Hepatocyte (in vitro differentiated cells): Measurements from ENCODE around the gene RDM1. TPM values are rescaled to one million over a fixed set of nuclear protein-coding genes. Genes with fewer than 3 reads are reported as not detected.

Source experiments
- DNase-seq: peaks from one replicate; pipeline ENCODE4 v3.0.0-alpha.2; 2016; ENCODE audit warnings: low spot score
- H2AFZ ChIP-seq: fragments of 200-600 bp; sonication (generic); 2 replicates; pipeline ENCODE4 v1.6.0; 2016; ENCODE audit warnings: antibody characterized with exemption, mild to moderate bottlenecking
- H3K27ac ChIP-seq: fragments of 200-600 bp; sonication (generic); 2 replicates; pipeline ENCODE4 v1.5.1; 2016; ENCODE audit warnings: mild to moderate bottlenecking
- H3K27me3 ChIP-seq: fragments of 200-600 bp; sonication (generic); 2 replicates; pipeline ENCODE4 v1.6.1; 2016
- H3K36me3 ChIP-seq: fragments of 200-600 bp; sonication (generic); replicated peaks from 2 replicates; pipeline ENCODE4 v1.5.1; 2016; ENCODE audit warnings: low read depth; ENCODE audit not compliant: insufficient read depth
- H3K4me1 ChIP-seq: fragments of 200-600 bp; sonication (generic); 2 replicates; pipeline ENCODE4 v1.5.1; 2016; ENCODE audit warnings: mild to moderate bottlenecking, moderate library complexity; ENCODE audit not compliant: insufficient read depth
- H3K4me2 ChIP-seq: fragments of 200-600 bp; sonication (generic); 2 replicates; pipeline ENCODE4 v1.6.0; 2016
- H3K4me3 ChIP-seq: fragments of 200-600 bp; sonication (generic); 2 replicates; pipeline ENCODE4 v1.5.1; 2016; ENCODE audit warnings: mild to moderate bottlenecking
- H3K79me2 ChIP-seq: fragments of 200-600 bp; sonication (generic); 2 replicates; pipeline ENCODE4 v1.6.0; 2017; ENCODE audit warnings: mild to moderate bottlenecking
- H3K9me2 ChIP-seq: fragments of 200-600 bp; sonication (generic); replicated peaks from 2 replicates; pipeline ENCODE4 v1.6.0; 2017; ENCODE audit warnings: mild to moderate bottlenecking; ENCODE audit not compliant: insufficient read depth
- H3K9me3 ChIP-seq: fragments of 200-600 bp; sonication (generic); 2 replicates; pipeline ENCODE4 v1.5.1; 2016; ENCODE audit warnings: low read depth, mild to moderate bottlenecking
- H4K20me1 ChIP-seq: fragments of 200-600 bp; sonication (generic); 2 replicates; pipeline ENCODE4 v1.6.0; 2016; ENCODE audit warnings: mild to moderate bottlenecking; ENCODE audit not compliant: insufficient read depth, poor library complexity, severe bottlenecking
- EZH2 ChIP-seq: fragments of 200-600 bp; sonication (generic); IDR thresholded peaks from 2 replicates; pipeline ENCODE4 v1.6.1; 2016; ENCODE audit warnings: antibody characterized with exemption, mild to moderate bottlenecking, borderline replicate concordance
- EZH2phosphoT487 ChIP-seq: fragments of 200-600 bp; sonication (generic); IDR thresholded peaks from one replicate; pipeline ENCODE4 v1.6.1; 2018; ENCODE audit warnings: antibody characterized with exemption, mild to moderate bottlenecking, low read depth, moderate library complexity; ENCODE audit not compliant: unreplicated experiment, severe bottlenecking
- WGBS: methylation state at CpG from one replicate; pipeline ENCODE4 v1.1.6; 2016; ENCODE audit warnings: low lambda C conversion rate; ENCODE audit errors: missing lambda C conversion rate; 5-methylcytosine and 5-hydroxymethylcytosine counted together
- polyA plus RNA-seq: library from polyadenylated mRNA; unstranded; fragments of >200 nt; fragmentation: Nextera tagmentation; extraction: Ambion mirVana; gene quantifications from 2 replicates; pipeline ENCODE4 v1.2.1, GENCODE V29; 2016
- total RNA-seq: library from RNA; depleted of rRNA; stranded (reverse); fragments of >200 nt; gene quantifications from 2 replicates; pipeline ENCODE4 v1.2.3, GENCODE V29; 2014
- TF ChIP-seq, protein P1 (sequence below): fragments of 200-600 bp; sonication (generic); IDR thresholded peaks from 2 replicates; pipeline ENCODE4 v1.5.1; 2016; ENCODE audit warnings: antibody characterized with exemption, mild to moderate bottlenecking; ENCODE audit not compliant: poor library complexity

Gene RDM1
- total and polyA plus RNA-seq, 2 experiments from 2014 or later: 0.87 TPM; not detected in 1

DNA sequence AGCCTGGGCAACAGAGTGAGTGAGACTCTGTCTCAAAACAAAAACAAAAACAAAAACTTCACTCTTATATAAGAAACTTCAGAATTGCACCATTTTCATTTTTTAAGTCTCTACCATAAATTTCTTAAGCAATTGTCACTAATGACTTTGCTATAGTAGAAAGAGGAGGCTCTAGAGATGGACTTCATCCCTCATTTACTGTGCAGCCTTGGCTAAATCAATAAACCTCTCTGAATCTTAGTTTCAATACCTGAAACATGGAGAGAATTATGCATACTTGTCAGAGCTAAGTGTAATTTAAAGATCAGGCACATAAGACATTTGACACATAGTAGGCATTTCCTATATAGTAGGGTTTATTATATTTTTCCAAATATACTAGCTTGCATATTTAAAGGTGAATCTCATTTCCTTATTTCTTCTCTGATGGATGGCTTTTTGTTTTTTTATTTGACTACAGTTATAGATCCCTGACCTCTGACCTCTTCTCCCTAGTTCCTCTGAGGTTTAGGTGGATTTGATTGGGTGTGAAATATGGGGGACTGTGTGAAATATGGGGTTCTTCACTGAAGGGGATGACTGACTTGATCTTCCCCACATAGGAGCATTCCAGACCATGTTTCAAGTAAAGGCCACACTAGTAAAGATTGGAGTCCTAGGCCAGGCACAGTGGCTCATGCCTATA lies 53.1 kb downstream of the RDM1 start:
- Histone ChIP-seq H3K27ac (no peak overlapping the region), H3K9me3 (no peaks in the 10 kb centered on the region), H3K79me2 (no peaks in the 10 kb centered on the region), H3K27me3 (no peaks in the 10 kb centered on the region), H3K9me2 (no peaks in the 10 kb centered on the region), H3K36me3 (no peaks in the 10 kb centered on the region), H3K4me3 (no peak overlapping the region), H2AFZ (no peak overlapping the region), H3K4me1 (no peaks in the 10 kb centered on the region), H3K4me2 (no peak overlapping the region), H4K20me1 (no peaks in the 10 kb centered on the region)
- no peak for DNase-seq
- TF ChIP-seq, protein P1, sequence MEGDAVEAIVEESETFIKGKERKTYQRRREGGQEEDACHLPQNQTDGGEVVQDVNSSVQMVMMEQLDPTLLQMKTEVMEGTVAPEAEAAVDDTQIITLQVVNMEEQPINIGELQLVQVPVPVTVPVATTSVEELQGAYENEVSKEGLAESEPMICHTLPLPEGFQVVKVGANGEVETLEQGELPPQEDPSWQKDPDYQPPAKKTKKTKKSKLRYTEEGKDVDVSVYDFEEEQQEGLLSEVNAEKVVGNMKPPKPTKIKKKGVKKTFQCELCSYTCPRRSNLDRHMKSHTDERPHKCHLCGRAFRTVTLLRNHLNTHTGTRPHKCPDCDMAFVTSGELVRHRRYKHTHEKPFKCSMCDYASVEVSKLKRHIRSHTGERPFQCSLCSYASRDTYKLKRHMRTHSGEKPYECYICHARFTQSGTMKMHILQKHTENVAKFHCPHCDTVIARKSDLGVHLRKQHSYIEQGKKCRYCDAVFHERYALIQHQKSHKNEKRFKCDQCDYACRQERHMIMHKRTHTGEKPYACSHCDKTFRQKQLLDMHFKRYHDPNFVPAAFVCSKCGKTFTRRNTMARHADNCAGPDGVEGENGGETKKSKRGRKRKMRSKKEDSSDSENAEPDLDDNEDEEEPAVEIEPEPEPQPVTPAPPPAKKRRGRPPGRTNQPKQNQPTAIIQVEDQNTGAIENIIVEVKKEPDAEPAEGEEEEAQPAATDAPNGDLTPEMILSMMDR: no peak
- TF ChIP-seq EZH2 (no peak), EZH2phosphoT487 (no peak)

DNA sequence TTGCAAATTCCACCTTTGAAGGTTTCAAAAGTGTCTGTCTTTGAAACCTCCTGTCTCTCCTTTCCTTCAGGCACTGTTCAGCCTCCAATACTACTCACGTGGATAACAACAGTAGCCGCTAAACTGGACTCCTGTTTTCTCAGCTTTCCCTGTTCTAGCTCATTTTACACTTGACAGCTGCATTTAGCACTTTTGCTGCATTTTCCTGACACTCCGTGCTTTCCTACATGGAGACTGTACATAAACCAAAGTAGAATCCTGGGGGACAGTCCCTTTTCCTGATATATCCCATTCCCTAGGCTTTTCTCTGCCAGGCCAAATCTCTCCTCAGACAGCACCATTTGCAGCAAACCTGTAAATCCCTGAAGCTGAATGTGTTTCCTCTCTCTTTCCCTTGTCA lies 54.0 kb downstream of the RDM1 start:
- H3K36me3 ChIP-seq: no peaks in the 10 kb centered on the region
- DNase-seq: no peak
- WGBS: 68% methylated on average over 3 of the region's 3 CpGs
- TF ChIP-seq EZH2phosphoT487: no peak
- TF ChIP-seq, protein P1: no peak
- H3K27ac ChIP-seq: no peak overlapping the region
- H3K9me3 ChIP-seq: no peaks in the 10 kb centered on the region
- no peaks in the 10 kb centered on the region for H3K9me2 ChIP-seq
- H3K79me2 ChIP-seq: no peaks in the 10 kb centered on the region
- H3K4me2 ChIP-seq: no peak overlapping the region
- no peak overlapping the region for H2AFZ ChIP-seq
- H3K4me1 ChIP-seq: no peaks in the 10 kb centered on the region
- H4K20me1 ChIP-seq: no peaks in the 10 kb centered on the region
- no peaks in the 10 kb centered on the region for H3K27me3 ChIP-seq
- no peak overlapping the region for H3K4me3 ChIP-seq

DNA sequence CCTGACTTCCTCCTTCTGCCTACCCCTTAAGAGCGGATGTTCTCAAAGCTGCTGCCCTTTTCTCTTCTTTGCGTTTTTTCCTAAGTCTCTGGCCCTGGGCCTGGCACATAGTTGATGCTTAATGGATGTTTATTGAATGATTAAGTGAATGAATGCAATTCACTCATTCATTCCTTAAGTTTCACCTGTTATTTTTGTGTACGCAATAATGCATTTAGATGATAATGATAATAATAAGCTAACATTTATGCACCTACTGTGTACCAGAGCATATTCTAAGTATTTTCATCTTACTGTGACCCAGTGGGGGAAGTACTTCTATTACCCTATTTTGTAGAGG lies 54.8 kb downstream of the RDM1 start:
- WGBS: 95% methylated on average over 3 of the region's 3 CpGs
- TF ChIP-seq EZH2 (no peak), EZH2phosphoT487 (no peak)
- TF ChIP-seq, protein P1: no peak
- Histone ChIP-seq H3K27me3 (no peaks in the 10 kb centered on the region), H4K20me1 (no peaks in the 10 kb centered on the region), H3K36me3 (no peaks in the 10 kb centered on the region), H3K4me3 (no peak overlapping the region), H3K9me3 (no peaks in the 10 kb centered on the region), H3K4me1 (no peaks in the 10 kb centered on the region), H3K27ac (no peak overlapping the region), H3K4me2 (no peak overlapping the region), H3K9me2 (no peaks in the 10 kb centered on the region), H2AFZ (no peak overlapping the region), H3K79me2 (no peaks in the 10 kb centered on the region)
- no peak for DNase-seq
